Erythroblast (primary cell): ENCODE data around the gene TMEM190.

Experiments used
- GATA1 ChIP-seq: IDR thresholded peaks from 2 replicates; pipeline ENCODE4 v1.6.1; 2011; ENCODE audit warnings: low read depth, mild to moderate bottlenecking, control low read depth, low read length, moderate library complexity
- POLR2A ChIP-seq: IDR thresholded peaks from 2 replicates; pipeline ENCODE4 v1.6.1; 2011; ENCODE audit warnings: mild to moderate bottlenecking, low read length

- TF ChIP-seq POLR2A (no peak), GATA1 (no peak)
These were observed 21.3 kb upstream of the TMEM190 start for GRCh38 chr19:55355213-55355821.
